ENCODE data around the gene LRRC59. TPM values are rescaled to one million over a fixed set of nuclear protein-coding genes. Genes with fewer than 3 reads are reported as not detected.

LRRC59 gene
- total and polyA plus RNA-seq, 2 of the 8 experiments (the other 6 are each of a cell fraction or from before 2014, with no cell fraction given): 48.3 to 117 TPM

DNA sequence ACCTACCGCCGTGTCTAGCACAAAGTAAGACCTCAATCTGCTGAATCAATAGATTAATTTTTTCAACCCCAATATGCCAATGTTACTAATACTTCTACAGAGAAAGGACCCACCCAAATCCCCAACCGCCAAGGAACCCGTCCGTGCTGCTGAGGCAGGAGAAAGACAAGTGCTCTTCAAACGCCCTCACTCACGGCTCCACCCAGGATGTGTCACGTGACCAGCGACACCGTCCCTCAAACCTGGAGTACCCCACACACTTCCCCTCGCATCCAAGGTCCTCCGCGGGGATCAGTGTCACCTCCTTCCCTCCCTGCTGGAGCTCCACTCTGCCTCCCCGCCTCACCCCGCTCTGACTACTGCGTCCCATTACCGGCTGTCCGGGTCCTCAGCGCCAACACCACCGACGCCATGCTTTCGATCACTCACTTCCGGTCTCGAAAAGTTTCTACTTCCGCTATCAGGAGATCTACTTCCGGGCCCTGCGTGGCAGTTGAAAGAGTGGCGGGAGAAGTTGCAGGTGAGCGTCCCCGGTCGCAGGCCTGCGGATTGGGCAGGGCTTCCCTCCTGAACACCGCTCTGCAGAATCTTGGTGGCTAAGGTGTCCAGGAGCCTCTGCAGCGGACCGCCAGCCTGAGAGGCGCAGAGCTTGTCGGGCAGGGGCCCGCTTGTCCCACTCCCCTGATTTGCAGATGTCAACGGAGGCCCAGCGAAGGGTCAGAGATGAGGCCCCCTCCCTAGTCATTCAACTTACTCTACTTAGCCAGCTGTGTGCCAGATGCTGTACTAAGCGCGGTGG is 24.4 kb downstream of the LRRC59 start, which contains the start of the genes EME1 and MRPL27 (continued):
- peak; percentile 85 for TF ChIP-seq TBP (IDR thresholded peaks at IDR 0.05; ENCODE audit: low read depth, low read length)
- no peak for TF ChIP-seq CHD1 (IDR thresholded peaks at IDR 0.05; ENCODE audit: low read depth, low read length)
- TF ChIP-seq SIRT6 (IDR thresholded peaks at IDR 0.05; ENCODE audit: low read length): no peak
- no peak for TF ChIP-seq SRF (IDR thresholded peaks at IDR 0.05; ENCODE audit: low read depth, low read length)
- no peak for TF ChIP-seq CBX8 (IDR thresholded peaks at IDR 0.05; ENCODE audit: borderline replicate concordance, low read depth, low read length)
- TF ChIP-seq GABPA (IDR thresholded peaks at IDR 0.05; ENCODE audit: borderline replicate concordance, insufficient read depth, low read length): peak; percentile 92
- peak; percentile 83 to 98 for TF ChIP-seq SIN3A (conservative IDR thresholded peaks at IDR 0.05 in 1 of 2, IDR thresholded peaks at IDR 0.05 in 1 of 2; ENCODE audit: low read depth in 1 of 2, low read length in 2 of 2)
- peak; percentile 95 for TF ChIP-seq POLR2AphosphoS5 (IDR thresholded peaks at IDR 0.05; ENCODE audit: low read depth, low read length)
- 0 out of 3 replicates have a peak, but pooled peaks of 1 of the 2 experiments have one; percentile 9 for TF ChIP-seq EP300 (IDR thresholded peaks at IDR 0.05; ENCODE audit: borderline replicate concordance in 1 of 2, low read depth in 2 of 2, low read length in 2 of 2)
- TF ChIP-seq, protein P1, sequence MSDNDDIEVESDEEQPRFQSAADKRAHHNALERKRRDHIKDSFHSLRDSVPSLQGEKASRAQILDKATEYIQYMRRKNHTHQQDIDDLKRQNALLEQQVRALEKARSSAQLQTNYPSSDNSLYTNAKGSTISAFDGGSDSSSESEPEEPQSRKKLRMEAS (IDR thresholded peaks at IDR 0.05): peak; percentile 77
- TF ChIP-seq JUND (IDR thresholded peaks at IDR 0.05; ENCODE audit: low read length): no peak
- TF ChIP-seq CREB1 (IDR thresholded peaks at IDR 0.05): peak; percentile 71; the same call in 1 of the 2 replicates
- peak; percentile 93 for TF ChIP-seq YY1 (IDR thresholded peaks at IDR 0.05; ENCODE audit: low read depth, low read length)
- no peak for TF ChIP-seq CBX5 (IDR thresholded peaks at IDR 0.05; ENCODE audit: low read depth, low read length)
- no peak for TF ChIP-seq SIX5 (IDR thresholded peaks at IDR 0.05; ENCODE audit: low read depth, low read length)
- no peak for TF ChIP-seq MAFK (IDR thresholded peaks at IDR 0.05; ENCODE audit: low read depth, low read length)
- no peak for TF ChIP-seq POU5F1 (IDR thresholded peaks at IDR 0.05; ENCODE audit: low read depth, low read length)
- 0 out of 2 replicates have a peak, but pooled peaks have one; percentile 51 for TF ChIP-seq SP4 (IDR thresholded peaks at IDR 0.05; ENCODE audit: low read length)
- no peak for TF ChIP-seq RAD21 (IDR thresholded peaks at IDR 0.05 in 1 of 2, conservative IDR thresholded peaks at IDR 0.05 in 1 of 2; ENCODE audit: low read depth in 2 of 2, low read length in 2 of 2)
- TF ChIP-seq EZH2 (IDR thresholded peaks at IDR 0.05; ENCODE audit: low read depth, low read length, severe bottlenecking): no peak
- TF ChIP-seq, protein P2, sequence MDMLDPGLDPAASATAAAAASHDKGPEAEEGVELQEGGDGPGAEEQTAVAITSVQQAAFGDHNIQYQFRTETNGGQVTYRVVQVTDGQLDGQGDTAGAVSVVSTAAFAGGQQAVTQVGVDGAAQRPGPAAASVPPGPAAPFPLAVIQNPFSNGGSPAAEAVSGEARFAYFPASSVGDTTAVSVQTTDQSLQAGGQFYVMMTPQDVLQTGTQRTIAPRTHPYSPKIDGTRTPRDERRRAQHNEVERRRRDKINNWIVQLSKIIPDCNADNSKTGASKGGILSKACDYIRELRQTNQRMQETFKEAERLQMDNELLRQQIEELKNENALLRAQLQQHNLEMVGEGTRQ (IDR thresholded peaks at IDR 0.05; ENCODE audit: low read length): peak; percentile 93
- TF ChIP-seq SP1 (IDR thresholded peaks at IDR 0.05; ENCODE audit: low read depth, low read length): no peak
- TF ChIP-seq TCF12 (IDR thresholded peaks at IDR 0.05; ENCODE audit: low read depth, low read length): no peak
